ENCODE results near the gene SPOP.

The SPOP gene

GRCh38 chr17:49567871-49568694, 109.8 kb downstream of the SPOP start:
- H3K27ac ChIP-seq = peak overlapping the region; percentile 75
- TF ChIP-seq CTCF (conservative IDR thresholded peaks at IDR 0.05) = peak; percentile 95

GRCh38 chr17:49567104-49567521, 110.8 kb downstream of the SPOP start:
- no peak overlapping the region for H3K27ac ChIP-seq
- TF ChIP-seq CTCF (conservative IDR thresholded peaks at IDR 0.05) = no peak

- H3K27ac ChIP-seq = no peak overlapping the region; the same call in 1 of the 2 replicates
- no peak for TF ChIP-seq CTCF (conservative IDR thresholded peaks at IDR 0.05)
Measured at GRCh38 chr17:49566668-49567071, 111.2 kb downstream of the SPOP start.

- TF ChIP-seq CTCF (conservative IDR thresholded peaks at IDR 0.05) = no peak
- H3K27ac ChIP-seq = peak overlapping the region; percentile 39
Measured at GRCh38 chr17:49565948-49566491, 111.9 kb downstream of the SPOP start.

- no peak for TF ChIP-seq CTCF (conservative IDR thresholded peaks at IDR 0.05)
- no peak overlapping the region for H3K27ac ChIP-seq
Measured at GRCh38 chr17:49564638-49565037, 113.3 kb downstream of the SPOP start.

- no peak overlapping the region for H3K27ac ChIP-seq
- peak; percentile 85 for TF ChIP-seq CTCF (conservative IDR thresholded peaks at IDR 0.05)
Measured at GRCh38 chr17:49557312-49558024, 120.4 kb downstream of the SPOP start.

- peak; percentile 99 for TF ChIP-seq CTCF (conservative IDR thresholded peaks at IDR 0.05)
- H3K27ac ChIP-seq = peak overlapping the region; percentile 50; the same call in 1 of the 2 replicates
Measured at GRCh38 chr17:49556223-49556943, 121.5 kb downstream of the SPOP start.

Measured in VCaP (cell line).